KOPT-K1 (cell line): Measurements from ENCODE around the gene NADK2.
A peak's percentile ranks its signal among the peaks of the same experiment; 100 is the strongest.
"Not testable (repeated sequence)": the region's sequence is repeated elsewhere in the genome, so short reads cannot be mapped to it uniquely, and the experiment has no call there.

ENCODE experiments used
- H3K27ac ChIP-seq: fragments of 200-600 bp; sonication (generic); 2 replicates; pipeline ENCODE4 v1.5.1; 2016; ENCODE audit warnings: antibody characterized with exemption, mild to moderate bottlenecking, low read depth, low read length; ENCODE audit not compliant: poor library complexity, severe bottlenecking
- H3K36me3 ChIP-seq: fragments of 200-600 bp; sonication (generic); 2 replicates; pipeline ENCODE4 v1.5.1; 2017; ENCODE audit warnings: antibody characterized with exemption, mild to moderate bottlenecking, low read length, moderate library complexity; ENCODE audit not compliant: insufficient read depth
- H3K9me3 ChIP-seq: fragments of 200-600 bp; sonication (generic); 2 replicates; pipeline ENCODE4 v1.5.1; 2017; ENCODE audit warnings: antibody characterized with exemption, low read length, mild to moderate bottlenecking; ENCODE audit not compliant: insufficient read depth, poor library complexity, severe bottlenecking

The NADK2 gene, protein sequence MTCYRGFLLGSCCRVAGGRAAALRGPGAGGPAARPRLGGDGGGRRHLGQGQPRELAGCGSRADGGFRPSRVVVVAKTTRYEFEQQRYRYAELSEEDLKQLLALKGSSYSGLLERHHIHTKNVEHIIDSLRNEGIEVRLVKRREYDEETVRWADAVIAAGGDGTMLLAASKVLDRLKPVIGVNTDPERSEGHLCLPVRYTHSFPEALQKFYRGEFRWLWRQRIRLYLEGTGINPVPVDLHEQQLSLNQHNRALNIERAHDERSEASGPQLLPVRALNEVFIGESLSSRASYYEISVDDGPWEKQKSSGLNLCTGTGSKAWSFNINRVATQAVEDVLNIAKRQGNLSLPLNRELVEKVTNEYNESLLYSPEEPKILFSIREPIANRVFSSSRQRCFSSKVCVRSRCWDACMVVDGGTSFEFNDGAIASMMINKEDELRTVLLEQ

GRCh38 chr5:36241631-36242533 is at the start of gene NADK2:
Gene NADK2, minus strand, starts transcription at chr5:36241925. Its CDS starts 127 bp downstream, at chr5:36241798.
- H3K27ac ChIP-seq = peak within 1 kb of the TSS; percentile 85
- H3K36me3 ChIP-seq = no peaks in the 10 kb centered on the region
- H3K9me3 ChIP-seq = no peaks in the 10 kb centered on the region

DNA sequence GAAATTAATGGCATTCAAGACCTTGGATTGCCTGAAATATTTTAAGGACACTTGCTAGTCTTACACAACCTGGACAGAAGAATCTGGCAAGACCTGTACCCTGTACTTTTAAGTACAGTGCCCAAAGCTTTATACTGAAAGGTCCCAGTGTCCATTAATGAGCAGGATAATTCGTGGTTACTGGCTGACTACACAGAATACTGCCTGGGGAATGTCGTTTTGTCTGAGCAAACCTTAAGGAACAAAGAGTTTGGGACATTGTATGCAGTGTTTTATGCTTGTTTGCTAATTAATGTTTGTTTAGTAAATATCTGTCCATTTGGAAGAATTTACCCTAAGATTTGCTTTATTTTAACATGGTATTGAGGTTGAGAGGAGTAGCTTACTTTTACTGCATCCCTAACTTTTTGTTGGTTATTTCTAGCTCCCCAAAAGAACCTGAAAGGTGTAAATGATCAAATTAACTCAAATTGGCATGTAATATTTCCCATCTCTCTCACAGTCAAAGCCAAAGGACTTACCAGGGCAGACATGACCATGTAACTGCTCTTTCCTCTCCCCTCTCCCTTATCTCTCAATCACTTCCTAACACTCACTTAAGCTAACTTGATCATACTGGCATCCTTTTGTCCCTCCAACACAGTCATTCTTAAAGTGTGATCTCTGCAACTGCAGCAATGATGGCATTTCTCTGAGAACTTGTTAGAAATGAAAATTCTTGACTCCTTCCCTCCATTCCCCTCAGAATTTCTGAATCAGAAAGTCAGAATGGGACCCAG is 44.3 kb upstream of the NADK2 start:
- Histone ChIP-seq H3K9me3 (no peaks in the 10 kb centered on the region), H3K27ac (no peak overlapping the region), H3K36me3 (no peaks in the 10 kb centered on the region)

DNA sequence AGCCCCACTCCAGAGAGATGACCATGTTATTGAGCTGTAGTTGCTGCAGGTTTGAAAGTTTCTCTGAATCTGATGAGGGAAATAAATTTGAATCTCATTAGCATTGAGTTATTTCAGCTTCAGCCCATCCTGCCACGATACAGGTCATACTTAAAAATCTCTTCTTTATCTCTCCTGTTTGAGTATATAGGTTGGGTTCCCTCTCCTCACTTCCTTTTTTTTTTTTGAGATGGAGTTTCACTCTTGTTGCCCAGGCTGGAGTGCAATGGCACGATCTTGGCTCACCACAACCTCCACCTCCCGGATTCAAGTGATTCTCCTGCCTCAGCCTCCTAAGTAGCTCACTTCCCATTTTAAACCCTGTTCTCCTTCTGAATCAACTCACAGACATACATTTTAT is 42.0 kb upstream of the NADK2 start:
- H3K27ac ChIP-seq, H3K9me3 ChIP-seq, H3K36me3 ChIP-seq: not testable (repeated sequence)

DNA sequence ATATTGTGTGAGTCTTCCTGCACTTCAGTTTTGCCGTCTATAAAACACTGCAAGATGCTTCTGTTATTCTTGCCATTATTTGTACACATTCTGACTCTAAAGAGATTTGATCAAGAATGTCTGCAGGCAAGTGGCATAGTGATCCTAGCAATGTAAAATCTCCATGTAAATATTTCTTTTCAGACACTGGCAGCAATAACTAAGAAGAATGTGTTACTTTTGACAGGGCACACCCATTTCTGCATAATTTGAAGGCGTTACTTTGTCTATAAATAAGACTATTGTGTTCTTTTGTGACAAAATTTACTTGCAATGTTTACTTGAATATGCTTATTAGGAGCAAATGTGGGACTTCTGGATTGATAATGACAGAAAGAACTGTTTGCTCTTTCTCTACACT is 39.9 kb upstream of the NADK2 start:
- no peaks in the 10 kb centered on the region for H3K9me3 ChIP-seq
- no peaks in the 10 kb centered on the region for H3K36me3 ChIP-seq

DNA sequence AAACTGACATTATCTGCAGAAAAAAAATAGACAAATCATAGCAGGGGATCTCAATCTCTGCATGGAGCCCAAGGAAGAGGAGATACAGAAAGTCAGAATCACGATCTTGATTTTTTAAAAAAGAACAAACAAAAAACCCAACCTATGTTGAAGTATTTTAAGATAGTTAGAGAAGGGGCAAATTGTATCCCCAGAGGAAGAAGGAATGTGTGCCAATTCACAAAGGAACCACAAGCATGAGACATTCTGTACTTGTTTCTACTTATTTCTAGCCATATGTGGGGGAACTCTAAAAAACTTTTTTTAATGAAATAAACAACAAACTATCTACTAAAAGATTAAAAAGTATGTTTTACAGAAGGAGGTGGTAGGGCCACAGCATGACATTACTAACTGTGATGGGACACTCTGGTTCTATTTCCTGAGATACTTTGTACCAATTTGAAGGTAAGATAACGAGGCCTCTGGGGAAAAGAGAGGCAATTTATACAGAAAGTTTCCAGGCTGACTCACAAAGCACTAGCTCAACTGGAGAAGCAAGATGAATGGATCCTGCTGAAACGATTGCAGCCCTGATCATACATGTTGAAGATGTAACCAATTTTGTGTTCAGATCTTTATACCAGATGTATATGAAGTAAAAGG is 37.5 kb upstream of the NADK2 start:
- Histone ChIP-seq H3K36me3 (no peaks in the 10 kb centered on the region), H3K27ac (no peak overlapping the region)

More for the DNA sequence above, 39.9 kb upstream of the NADK2 start:
- H3K27ac ChIP-seq = no peak overlapping the region

DNA sequence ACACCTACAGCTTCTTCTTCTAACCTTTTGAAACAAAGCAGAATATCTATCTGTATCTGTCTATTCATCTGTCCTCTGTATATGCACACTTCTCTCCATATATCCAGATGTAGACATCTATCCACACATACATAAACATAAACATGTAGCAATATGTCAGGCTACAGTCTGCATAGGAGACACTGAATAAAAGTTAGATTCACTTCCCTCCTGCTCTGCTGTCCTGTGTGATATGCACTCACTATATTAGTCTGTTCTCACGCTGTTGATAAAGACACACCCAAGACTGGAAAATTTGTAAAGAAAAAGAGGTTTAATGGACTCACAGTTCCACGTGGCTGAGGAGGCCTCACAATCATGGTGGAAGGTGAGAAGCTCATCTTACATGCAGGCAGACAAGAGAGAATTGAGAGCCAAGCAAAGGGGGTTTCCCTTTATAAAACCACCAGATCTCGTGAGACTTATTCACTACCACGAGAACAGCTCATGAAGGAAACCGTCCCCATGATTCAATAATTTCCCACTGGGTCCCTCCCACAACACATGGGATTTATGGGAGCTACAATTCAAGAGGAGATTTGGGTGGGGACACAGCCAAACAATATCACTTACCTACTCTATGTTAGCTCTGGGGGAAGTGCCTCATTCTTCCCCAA is 35.9 kb upstream of the NADK2 start:
- Histone ChIP-seq H3K36me3 (no peaks in the 10 kb centered on the region), H3K9me3 (no peaks in the 10 kb centered on the region), H3K27ac (no peak overlapping the region)

More for the DNA sequence above, 37.5 kb upstream of the NADK2 start:
- H3K9me3 ChIP-seq = no peaks in the 10 kb centered on the region

DNA sequence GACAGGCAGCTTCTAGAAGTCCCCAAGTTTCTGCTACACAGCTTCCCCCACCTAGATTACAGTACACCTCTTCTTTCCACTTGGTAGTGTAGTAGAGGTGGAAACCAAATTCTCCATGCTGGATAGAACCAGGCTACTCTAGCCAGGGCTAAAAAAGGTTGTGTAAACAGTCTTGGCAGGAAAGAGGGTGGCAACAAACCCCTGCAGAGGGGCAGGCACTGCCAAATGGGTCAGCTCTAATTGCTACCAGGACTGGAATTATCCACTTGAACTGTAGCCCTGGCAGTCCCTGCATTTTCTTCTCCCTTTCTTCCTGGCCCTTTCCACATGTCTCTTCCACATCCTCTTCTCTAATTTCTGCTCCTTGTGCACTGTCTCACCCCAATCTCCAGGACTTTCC is 35.1 kb upstream of the NADK2 start:
- Histone ChIP-seq H3K9me3 (no peaks in the 10 kb centered on the region), H3K27ac (no peak overlapping the region), H3K36me3 (no peaks in the 10 kb centered on the region)

GRCh38 chr5:36273809-36274526 is 32.2 kb upstream of the NADK2 start:
- Histone ChIP-seq H3K27ac (no peak overlapping the region), H3K36me3 (no peaks in the 10 kb centered on the region), H3K9me3 (no peaks in the 10 kb centered on the region)

DNA sequence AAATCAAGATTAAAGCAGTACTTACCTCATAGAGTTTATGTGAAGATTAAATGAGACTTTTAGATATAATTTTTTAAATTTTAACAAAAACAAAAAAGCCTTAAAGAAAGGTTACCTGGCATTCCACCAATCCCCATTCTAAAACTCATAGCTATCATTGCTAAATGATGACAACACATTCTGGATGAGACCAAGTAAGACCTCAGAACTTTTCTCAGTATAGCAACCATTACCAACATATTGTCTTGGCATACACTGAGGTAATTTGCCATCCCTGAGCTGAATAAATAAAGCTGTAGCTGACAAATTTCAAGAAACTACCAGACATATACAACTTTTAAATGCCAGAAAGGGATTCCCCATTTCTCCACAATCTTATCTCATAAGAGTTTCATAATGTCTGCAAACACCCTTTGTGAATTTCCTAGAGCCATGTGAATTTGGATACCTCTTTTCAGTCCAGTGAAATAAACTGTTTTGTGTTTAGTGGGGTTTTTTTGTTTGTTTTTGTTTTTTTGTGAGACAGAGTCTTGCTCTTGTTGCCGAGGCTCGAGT is 30.5 kb upstream of the NADK2 start:
- no peaks in the 10 kb centered on the region for H3K36me3 ChIP-seq
- H3K27ac ChIP-seq = no peak overlapping the region
- H3K9me3 ChIP-seq = no peaks in the 10 kb centered on the region

GRCh38 chr5:36270876-36271575 is 29.3 kb upstream of the NADK2 start:
- H3K27ac ChIP-seq = no peak overlapping the region
- no peaks in the 10 kb centered on the region for H3K9me3 ChIP-seq

DNA sequence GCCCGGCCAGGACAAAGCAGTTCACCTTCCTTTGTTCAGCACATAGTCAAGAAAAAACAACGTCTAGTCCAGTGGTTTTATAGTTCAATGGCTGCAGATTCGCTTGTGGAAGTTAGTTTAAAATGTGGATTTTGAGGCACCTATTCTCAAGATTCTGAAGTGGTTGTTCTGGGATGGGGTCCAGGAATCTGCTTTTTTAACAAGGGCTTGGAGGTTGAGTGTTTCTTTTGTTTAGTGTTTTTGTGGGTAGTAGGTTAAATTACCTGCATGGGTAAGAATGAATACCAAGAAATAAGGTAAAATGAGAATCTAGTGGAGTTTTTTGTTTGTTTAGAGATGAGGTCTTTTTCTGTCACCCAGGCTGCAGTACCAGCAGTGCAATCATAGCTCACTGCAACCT is 28.4 kb upstream of the NADK2 start:
- no peak overlapping the region for H3K27ac ChIP-seq
- no peaks in the 10 kb centered on the region for H3K9me3 ChIP-seq
- no peaks in the 10 kb centered on the region for H3K36me3 ChIP-seq

More at GRCh38 chr5:36270876-36271575, 29.3 kb upstream of the NADK2 start:
- no peaks in the 10 kb centered on the region for H3K36me3 ChIP-seq

DNA sequence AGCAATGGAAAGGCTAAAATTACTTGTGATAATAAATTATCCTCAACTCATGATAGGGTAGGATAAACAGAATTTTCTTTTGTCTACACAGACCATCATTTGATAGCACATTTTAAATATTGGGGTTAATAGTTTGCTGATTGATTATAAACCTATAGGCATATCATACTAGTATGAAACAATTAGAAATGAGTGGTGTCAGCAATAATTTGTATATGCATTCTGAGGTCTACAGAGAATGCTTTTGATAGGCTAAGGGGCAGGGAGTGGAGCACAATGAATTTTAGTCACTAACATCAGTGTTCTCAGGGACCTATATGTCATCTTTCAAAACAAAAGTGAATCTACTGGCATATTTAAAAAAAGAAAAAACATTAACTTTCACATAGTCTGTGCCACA is 27.8 kb upstream of the NADK2 start:
- Histone ChIP-seq H3K36me3 (no peaks in the 10 kb centered on the region), H3K27ac (no peak overlapping the region)

GRCh38 chr5:36267905-36268304 is 26.2 kb upstream of the NADK2 start:
- Histone ChIP-seq H3K27ac (no peak overlapping the region), H3K9me3 (no peaks in the 10 kb centered on the region), H3K36me3 (no peaks in the 10 kb centered on the region)

More for the DNA sequence above, 27.8 kb upstream of the NADK2 start:
- H3K9me3 ChIP-seq = no peaks in the 10 kb centered on the region
